Stimulated activated CD4-positive, alpha-beta T cell treated with anti-CD3 and anti-CD28 coated beads, Interleukin-4, amount 100 ng/mL, for 48 hours (primary cell): Measurements from ENCODE around the gene SLX9.

Source experiments
- DNase-seq, 2 donors: peaks; one replicate each; pipeline ENCODE4 v3.0.0-alpha.2; 2020; ENCODE audit warnings: low read depth in 2 of 2

SLX9 gene

DNA sequence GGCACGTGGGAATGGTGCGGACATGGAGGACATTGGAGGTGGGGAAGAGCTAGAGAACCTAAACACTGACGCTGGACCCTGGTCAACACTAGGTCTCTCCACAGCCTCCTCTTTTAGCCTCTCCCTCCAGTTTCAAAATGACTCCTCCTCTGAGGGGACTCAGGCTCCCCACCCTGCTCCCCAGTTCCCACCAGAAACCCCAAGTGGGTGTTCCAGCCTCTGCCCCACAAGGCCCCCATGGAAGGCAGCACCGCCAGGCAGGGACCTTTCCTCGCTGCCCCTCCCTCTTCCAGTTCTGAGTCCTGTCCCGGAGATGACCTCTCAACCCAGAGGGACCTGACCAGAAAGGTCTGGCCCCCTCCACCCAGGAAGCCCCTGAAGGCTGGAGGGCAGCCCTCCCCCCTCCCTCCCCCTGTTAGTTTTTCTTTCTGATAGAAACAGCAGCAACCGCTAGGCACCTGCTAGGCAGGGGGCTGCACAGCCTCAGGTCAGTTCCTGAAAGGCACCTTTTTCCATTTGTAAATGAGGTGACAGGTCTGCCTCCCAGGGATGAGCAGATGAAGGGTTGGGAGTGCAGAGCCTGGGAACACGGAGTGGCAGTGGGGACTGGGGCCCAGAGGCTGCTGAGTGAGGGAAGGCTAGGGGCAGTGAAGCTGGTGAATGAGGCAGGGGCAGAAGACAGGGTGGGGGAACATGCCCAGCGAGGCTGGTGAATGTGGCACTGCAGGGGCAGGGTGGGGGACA lies 9.9 kb upstream of the SLX9 start:
- no peak for DNase-seq

DNA sequence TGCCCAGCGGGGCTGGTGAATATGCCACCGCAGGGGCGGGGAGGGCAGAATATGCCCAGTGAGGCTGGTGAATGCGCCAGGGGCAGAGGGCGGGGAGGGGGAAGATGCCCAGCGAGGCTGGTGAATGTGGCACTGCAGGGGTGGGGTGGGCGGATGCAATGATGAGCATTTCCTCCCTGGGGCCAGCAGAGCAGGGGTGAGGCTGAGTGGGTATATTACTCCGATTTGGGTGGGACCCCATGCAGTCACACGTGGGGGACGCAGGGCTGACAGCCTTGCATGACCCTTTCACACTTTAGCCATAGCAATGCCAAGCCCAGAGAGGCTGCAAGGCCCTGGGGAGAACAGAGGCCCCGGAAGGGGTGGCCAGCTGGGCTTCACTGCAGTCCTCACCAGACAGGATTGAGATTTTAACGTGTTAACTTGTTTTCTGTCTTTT lies 9.3 kb upstream of the SLX9 start:
- DNase-seq, result peak in 1 of 2 donors; percentile 55

DNA sequence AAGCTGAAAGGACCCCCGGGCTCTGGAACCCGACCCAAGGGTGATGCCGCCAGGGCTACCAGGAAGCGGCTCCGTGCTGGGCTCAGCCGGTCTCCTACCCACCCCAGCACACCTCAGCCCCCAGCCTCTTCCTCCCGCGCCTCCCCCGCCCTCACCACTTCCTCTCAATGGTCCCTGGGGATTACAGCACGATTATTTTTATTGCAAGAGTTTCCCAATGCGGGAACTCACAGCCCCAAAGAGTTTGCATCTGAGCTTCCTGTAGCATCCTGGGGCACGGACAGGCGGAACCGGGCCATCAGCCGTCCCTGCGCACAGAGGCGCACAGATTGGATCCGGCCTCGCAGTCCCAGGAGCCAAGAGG lies 8.7 kb upstream of the SLX9 start:
- no peak for DNase-seq

- DNase-seq, result no peak
These were observed 8.1 kb upstream of the SLX9 start for GRCh38 chr21:44931501-44932407.

- DNase-seq, result peak in 1 of 2 donors; percentile 50
These were observed 7.2 kb upstream of the SLX9 start for GRCh38 chr21:44932408-44933181.

DNA sequence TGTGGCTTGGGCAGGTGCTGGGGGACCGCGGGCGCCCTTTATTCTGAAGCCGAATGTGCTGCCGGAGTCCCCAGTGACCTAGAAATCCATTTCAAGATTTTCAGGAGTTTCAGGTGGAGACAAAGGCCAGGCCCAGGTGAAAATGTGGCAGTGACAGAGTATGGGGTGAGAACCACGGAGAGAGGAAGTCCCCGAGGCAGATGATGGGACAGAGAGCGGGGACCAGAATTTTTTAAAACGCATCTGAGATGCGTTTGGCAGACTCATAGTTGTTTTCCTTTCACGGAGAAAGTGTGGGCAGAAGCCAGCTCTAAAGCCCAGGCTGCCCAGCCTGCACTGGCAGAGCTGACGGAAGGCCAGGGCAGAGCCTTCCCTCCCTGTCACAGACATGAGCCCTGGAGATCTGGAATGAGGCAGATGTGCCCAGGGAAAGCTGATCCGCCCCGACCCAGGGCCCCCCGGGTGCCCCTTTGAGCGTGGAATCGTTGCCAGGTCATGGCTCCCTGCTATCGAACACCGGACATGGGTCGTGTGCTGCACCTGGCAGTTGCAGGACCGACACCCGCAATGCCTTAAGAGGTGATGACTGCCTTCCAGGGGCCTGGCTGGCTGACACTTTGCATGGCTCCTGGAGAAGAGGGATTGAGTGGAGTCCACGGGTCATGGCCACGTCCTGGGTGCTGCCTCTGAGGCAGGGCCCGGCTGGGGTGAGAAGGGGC lies 6.5 kb upstream of the SLX9 start:
- no peak for DNase-seq

DNA sequence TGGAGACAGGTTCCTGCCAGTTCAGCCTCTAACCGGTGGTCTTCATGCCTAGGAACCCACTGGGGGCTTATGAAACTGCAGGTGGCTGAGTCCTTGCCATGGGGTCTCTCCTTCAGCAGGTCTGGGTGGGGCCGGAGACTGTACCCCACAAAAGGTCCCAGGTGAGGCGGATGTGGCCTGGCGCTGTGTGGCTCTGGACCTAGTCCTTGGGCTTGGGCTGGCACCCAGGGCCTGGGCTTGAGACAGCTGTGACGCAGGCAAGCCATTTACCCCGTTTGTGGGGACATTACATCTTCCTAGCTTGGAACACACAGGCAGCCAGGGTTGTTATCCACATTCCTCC lies 5.9 kb upstream of the SLX9 start:
- no peak for DNase-seq

GRCh38 chr21:44934276-44934675 lies 5.6 kb upstream of the SLX9 start:
- DNase-seq, result no peak

- DNase-seq, result no peak
These were observed 4.9 kb upstream of the SLX9 start for GRCh38 chr21:44934797-44935532.

DNA sequence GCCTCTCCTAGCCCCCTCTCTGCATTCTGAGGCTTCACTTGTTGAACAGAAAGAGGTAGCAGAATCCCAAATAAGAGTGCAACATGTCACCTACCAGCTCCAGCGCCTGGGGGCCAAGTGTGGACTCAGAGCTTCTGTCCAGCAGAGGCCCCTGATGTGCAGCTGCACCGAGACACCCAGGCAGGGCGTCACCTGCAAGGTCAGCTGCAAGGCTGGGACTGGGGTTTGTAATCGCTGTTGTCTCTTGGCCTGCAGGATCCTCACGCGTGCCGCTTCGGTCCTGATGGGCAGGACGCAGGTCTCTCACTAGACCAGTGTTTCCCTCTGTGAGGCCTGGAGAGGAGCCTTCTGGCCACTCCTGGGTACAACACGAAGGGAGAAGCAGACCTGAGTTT lies 4.3 kb upstream of the SLX9 start:
- no peak for DNase-seq

DNA sequence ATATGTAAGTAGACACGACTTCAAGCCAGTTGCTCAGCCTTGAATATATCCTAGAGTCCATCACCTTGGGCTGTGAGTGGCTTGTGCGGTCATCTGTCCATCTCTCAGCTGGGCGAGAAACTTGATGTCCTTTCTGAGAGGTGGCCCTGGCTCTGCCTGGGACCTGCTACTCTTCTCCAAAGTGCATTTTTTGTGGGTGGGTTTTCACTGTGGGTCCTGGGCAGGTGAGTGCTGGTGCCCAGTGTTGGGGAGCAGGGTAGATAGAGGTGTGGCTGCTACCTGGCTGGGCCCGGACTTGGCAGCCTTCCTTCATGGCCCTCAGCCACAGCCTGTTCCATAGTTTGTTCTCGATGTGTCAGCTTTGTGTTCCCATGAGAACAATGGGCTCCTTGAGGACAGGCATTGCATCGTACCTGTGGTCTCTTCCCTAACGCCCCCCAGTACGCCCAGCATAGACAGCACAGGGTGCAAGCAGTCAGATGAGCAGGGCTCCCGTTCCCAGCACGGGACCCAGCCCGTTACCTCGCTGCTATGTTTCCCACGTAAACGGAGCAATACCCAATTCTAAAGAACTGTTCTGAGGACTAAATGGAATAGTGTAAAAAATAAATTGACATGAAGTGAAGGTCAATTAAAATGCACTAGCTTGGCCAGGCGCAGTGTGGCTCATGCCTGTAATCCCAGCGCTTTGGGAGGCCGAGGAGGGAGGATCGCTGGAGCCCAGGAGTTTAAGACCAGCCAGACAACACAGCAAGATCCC lies 877 bp upstream of the SLX9 start:
- DNase-seq, result no peak

GRCh38 chr21:44940116-44940631 lies 345 bp downstream of the SLX9 start:
- DNase-seq, result no peak

DNA sequence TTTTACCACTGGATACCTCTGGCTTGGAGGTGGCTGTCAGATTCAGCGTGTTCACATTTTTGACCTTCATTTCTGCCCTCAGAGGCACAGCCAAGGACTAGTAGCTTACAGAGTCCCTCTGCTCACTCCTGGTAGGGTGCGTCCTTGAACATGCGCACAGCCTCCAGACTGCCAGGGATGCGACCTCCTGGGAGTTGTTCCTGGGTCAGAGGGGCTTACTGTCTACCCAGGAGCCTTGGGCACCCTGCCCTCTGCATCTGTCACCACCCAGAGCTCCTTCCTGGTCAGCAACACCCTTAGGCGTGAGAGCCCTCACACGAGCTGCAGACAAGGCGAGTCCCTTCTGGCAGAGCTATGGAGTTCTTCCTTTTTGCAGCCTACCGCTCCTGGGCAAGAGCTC lies 1.7 kb downstream of the SLX9 start:
- no peak for DNase-seq

DNA sequence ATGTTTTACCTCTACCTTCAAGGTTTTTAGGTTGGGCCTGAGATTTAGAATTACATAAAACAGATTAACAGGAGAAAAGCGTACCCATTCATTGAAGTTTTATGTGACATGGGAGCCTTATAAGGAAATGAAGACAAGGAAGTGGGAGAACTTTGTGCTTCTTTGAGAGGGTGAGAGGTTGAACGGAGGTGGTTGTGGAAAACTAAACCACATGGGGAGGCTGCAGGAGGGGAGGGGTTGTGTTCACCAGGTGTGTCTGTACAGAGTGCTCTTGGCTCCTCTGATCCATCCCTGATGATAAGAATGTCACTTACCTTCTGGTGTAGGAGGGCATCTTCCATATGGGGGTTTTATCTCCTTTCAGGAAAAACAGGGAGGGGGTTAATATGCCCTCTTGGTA lies 2.7 kb downstream of the SLX9 start:
- DNase-seq, result no peak

DNA sequence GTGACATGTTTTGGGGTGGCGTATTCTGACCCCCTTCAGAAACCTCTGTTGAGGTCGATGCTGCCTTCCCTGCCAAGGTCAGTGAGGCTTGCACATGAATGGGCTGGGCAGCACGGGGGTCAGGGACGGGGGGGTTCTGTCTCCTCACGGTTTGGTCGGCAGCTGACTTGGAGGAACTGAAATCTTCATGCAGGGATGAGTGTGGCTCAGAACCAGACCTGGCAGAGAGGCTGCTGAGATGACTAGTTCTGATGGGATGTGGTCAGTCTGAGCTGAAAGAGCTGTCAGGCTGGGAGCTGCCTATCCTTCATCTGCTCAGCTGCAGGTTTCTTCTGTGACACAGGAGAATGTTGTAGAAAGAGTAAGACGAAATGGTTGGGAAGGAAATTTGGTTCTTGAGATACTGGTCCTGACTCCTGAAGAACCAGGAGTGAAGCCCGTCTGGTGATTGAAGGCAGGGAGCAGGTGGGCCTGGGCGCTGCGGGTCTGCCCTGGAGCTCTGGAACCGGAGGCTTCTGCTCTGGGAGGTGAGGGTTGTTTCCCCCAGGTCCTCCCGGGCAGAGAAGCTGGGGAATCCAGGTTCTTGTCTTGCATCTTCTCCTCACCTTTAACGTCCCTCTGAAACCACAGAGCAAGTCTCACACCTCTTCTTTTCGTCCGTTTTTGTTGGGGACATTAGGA lies 3.3 kb downstream of the SLX9 start:
- DNase-seq, result no peak

- no peak for DNase-seq
These were observed 4.1 kb downstream of the SLX9 start for GRCh38 chr21:44943686-44944550.

DNA sequence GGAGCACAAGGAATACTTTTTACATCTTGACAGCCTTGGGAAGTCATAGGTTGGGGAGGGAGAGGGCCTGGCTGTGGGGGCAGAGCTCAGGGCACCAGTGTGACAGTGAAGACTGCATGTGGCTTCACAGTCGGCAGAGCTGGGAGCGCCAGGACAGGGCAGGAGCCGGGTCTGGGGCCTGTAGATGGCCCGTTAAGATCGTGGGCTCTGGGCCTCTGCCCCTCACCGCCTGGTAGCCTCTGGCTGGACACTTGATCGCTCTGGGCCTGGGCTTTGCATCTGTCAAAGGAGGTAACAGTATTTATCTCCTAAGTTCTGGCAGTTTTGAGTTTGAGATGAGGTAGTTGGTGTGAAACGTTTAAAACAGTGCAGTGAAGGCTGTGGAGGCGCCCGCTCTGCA lies 4.8 kb downstream of the SLX9 start:
- no peak for DNase-seq

DNA sequence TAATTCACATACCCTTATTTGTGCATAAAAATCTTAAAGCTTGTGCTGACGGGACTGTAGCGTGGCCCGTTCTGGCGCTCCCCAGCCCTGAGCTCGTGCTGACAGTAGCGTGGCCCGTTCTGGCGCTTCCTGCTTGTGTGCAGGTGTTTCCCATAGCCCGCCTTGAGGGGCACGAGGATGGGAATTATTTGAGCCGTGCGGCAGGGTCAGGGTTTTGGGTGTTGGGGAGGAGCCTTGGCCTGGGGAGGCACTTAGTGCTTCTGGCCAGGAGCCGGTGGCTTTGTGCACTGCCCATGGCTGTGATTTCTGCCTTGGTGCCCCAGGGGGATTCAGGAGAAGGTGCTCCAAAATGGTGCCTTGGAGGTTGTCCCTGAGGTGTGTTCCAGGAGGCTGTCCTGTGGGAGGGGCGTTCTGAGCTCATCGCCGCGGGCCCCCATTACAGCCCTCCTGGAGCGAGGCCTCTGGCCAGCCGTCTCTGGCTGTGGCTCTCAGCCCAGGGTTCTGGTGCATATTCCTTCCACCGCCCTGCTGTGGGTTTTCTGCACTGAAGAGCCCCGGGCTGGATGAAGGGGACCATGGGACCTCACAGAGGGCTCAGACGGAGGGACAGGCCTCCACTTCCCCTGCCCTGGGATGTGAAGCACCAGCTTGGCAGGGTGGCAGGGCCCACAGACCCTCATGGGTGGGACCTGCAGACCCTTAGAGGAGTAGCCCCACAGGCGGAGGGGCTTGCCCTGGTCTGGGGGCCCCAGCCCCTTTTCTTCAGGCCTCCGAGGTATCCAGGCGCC lies 6.6 kb downstream of the SLX9 start:
- no peak for DNase-seq
